Measurements from ENCODE around the gene HTR5A.

The HTR5A gene

GRCh38 chr7:155093596-155093995, 23.5 kb downstream of the HTR5A start:
- Histone ChIP-seq H3K27ac (replicated peaks) (no peak overlapping the region), H3K27me3 (ENCODE audit: insufficient read depth, poor library complexity, severe bottlenecking) (no peaks in the 10 kb centered on the region), H3K4me3 (replicated peaks; ENCODE audit: insufficient read depth, low read length) (no peak overlapping the region)
- no peak for TF ChIP-seq CTCF (IDR thresholded peaks at IDR 0.05; ENCODE audit: insufficient read depth, low read length)
- TF ChIP-seq REST (IDR thresholded peaks at IDR 0.05; ENCODE audit: insufficient replicate concordance, low read depth), result no peak
- TF ChIP-seq POLR2AphosphoS5 (IDR thresholded peaks at IDR 0.05; ENCODE audit: low read depth), result no peak
- TF ChIP-seq GABPA (IDR thresholded peaks at IDR 0.05; ENCODE audit: low read depth), result no peak
- TF ChIP-seq SPI1 (IDR thresholded peaks at IDR 0.05; ENCODE audit: borderline replicate concordance, low read depth), result no peak
- DNase-seq (ENCODE audit: low read depth in 1 of 2, low spot score in 1 of 2), result no peak

- TF ChIP-seq POLR2AphosphoS5 (IDR thresholded peaks at IDR 0.05; ENCODE audit: low read depth) (no peak), CTCF (IDR thresholded peaks at IDR 0.05; ENCODE audit: insufficient read depth, low read length) (no peak), SPI1 (IDR thresholded peaks at IDR 0.05; ENCODE audit: borderline replicate concordance, low read depth) (no peak), GABPA (IDR thresholded peaks at IDR 0.05; ENCODE audit: low read depth) (no peak), REST (IDR thresholded peaks at IDR 0.05; ENCODE audit: insufficient replicate concordance, low read depth) (no peak)
- Histone ChIP-seq H3K27me3 (ENCODE audit: insufficient read depth, poor library complexity, severe bottlenecking) (no peaks in the 10 kb centered on the region), H3K4me3 (replicated peaks; ENCODE audit: insufficient read depth, low read length) (no peak overlapping the region), H3K27ac (replicated peaks) (no peak overlapping the region)
- no peak for DNase-seq (ENCODE audit: low read depth in 1 of 2, low spot score in 1 of 2)
Measured at GRCh38 chr7:155094636-155095135, 24.6 kb downstream of the HTR5A start.

- no peak for DNase-seq (ENCODE audit: low read depth in 1 of 2, low spot score in 1 of 2)
- Histone ChIP-seq H3K4me3 (replicated peaks; ENCODE audit: insufficient read depth, low read length) (no peak overlapping the region), H3K27ac (replicated peaks) (no peak overlapping the region), H3K27me3 (ENCODE audit: insufficient read depth, poor library complexity, severe bottlenecking) (no peaks in the 10 kb centered on the region)
- TF ChIP-seq GABPA (IDR thresholded peaks at IDR 0.05; ENCODE audit: low read depth) (no peak), POLR2AphosphoS5 (IDR thresholded peaks at IDR 0.05; ENCODE audit: low read depth) (no peak), REST (IDR thresholded peaks at IDR 0.05; ENCODE audit: insufficient replicate concordance, low read depth) (no peak), CTCF (IDR thresholded peaks at IDR 0.05; ENCODE audit: insufficient read depth, low read length) (no peak), SPI1 (IDR thresholded peaks at IDR 0.05; ENCODE audit: borderline replicate concordance, low read depth) (no peak)
Measured at GRCh38 chr7:155097338-155097737, 27.2 kb downstream of the HTR5A start.
